Activated naive CD4-positive, alpha-beta T cell (primary cell): Measurements from ENCODE around the gene CHST13.
"Not testable (repeated sequence)": the region's sequence is repeated elsewhere in the genome, so short reads cannot be mapped to it uniquely, and the experiment has no call there.

Experiments used
- DNase-seq, 4 experiments: peaks; one replicate each; lab custom pipeline; 2025; lab: John Stamatoyannopoulos, UW

The CHST13 gene

GRCh38 chr3:126554560-126555525 lies 30.9 kb downstream of the CHST13 start:
- no peak for DNase-seq

- DNase-seq, result no peak
Observed at GRCh38 chr3:126555795-126556636, 32.1 kb downstream of the CHST13 start.

GRCh38 chr3:126556637-126557414 lies 32.9 kb downstream of the CHST13 start:
- no peak for DNase-seq

GRCh38 chr3:126557415-126557745 lies 33.4 kb downstream of the CHST13 start:
- no peak for DNase-seq

- DNase-seq, result no peak
Observed at GRCh38 chr3:126557761-126558160, 33.8 kb downstream of the CHST13 start.

- no peak for DNase-seq
Observed at GRCh38 chr3:126558336-126559071, 34.5 kb downstream of the CHST13 start, which contains the start of gene C3orf22. Gene C3orf22 (minus strand): TSS chr3:126558932. CDS start chr3:126553390, 5,542 bp downstream.

- no peak for DNase-seq
Observed at GRCh38 chr3:126562737-126563276, 38.9 kb downstream of the CHST13 start.

- DNase-seq, result no peak
Observed at GRCh38 chr3:126567696-126568438, 43.9 kb downstream of the CHST13 start.

- DNase-seq, result no peak
Observed at GRCh38 chr3:126568776-126569342, 44.9 kb downstream of the CHST13 start.

- DNase-seq, result no peak
Observed at GRCh38 chr3:126569390-126569975, 45.5 kb downstream of the CHST13 start.

GRCh38 chr3:126570103-126570541 lies 46.2 kb downstream of the CHST13 start:
- no peak for DNase-seq

GRCh38 chr3:126571078-126571477 lies 47.1 kb downstream of the CHST13 start:
- no peak for DNase-seq

- DNase-seq, result no peak
Observed at GRCh38 chr3:126573492-126574117, 49.6 kb downstream of the CHST13 start.

- no peak for DNase-seq
Observed at GRCh38 chr3:126577261-126577660, 53.3 kb downstream of the CHST13 start.

- no peak for DNase-seq
Observed at GRCh38 chr3:126578702-126579101, 54.7 kb downstream of the CHST13 start.

- DNase-seq, result no peak
Observed at GRCh38 chr3:126580746-126581145, 56.8 kb downstream of the CHST13 start.

- DNase-seq, result no peak
Observed at GRCh38 chr3:126581569-126581968, 57.6 kb downstream of the CHST13 start.

- no peak for DNase-seq
Observed at GRCh38 chr3:126582311-126582710, 58.4 kb downstream of the CHST13 start.

GRCh38 chr3:126591515-126591914 lies 67.6 kb downstream of the CHST13 start:
- not testable (repeated sequence) for DNase-seq
